ENCODE results near the gene C7. TPM values are rescaled to one million over a fixed set of nuclear protein-coding genes. Genes with fewer than 3 reads are reported as not detected.

The C7 gene
- total and polyA plus RNA-seq, 9 donors = 0.80 to 15.7 (median 1.5) TPM

DNA sequence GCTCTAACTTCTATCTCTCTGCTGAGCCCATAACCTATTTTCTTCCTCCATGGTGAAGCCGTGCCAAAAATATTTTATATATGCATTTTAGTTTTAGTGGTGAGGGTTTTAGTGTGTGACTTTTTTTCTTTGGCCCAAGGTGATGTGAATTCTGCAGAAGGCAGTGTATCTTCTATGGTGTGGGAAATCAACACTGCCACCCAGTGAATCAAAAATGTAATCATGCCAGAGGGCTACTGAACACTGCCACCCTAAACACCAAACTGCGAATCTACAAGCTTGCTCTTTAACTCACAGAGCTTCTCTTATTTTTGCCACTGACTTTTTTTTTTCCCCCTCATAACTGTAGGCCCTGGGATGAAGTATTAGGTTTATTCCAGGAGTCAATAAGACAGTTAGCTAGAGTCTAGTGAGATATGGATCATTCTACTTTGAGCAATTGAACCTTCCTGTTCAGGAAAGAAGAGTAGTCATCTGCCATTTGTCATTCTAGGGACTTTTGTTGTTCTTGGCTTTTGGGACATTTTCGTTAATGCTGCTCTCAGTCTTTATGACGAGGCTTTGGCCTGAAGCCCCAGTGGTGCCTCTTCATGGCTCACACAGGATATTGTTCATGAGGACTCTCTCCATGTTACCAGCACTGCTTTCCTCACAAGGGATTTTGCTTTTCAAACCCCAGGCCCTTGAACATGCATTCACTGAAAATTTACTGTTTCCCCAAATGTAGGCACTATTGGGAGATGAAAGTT lies 53.1 kb downstream of the C7 start:
- no peaks in the 10 kb centered on the region for H3K36me3 ChIP-seq (ENCODE audit: control insufficient read depth, insufficient read depth, low read length)

DNA sequence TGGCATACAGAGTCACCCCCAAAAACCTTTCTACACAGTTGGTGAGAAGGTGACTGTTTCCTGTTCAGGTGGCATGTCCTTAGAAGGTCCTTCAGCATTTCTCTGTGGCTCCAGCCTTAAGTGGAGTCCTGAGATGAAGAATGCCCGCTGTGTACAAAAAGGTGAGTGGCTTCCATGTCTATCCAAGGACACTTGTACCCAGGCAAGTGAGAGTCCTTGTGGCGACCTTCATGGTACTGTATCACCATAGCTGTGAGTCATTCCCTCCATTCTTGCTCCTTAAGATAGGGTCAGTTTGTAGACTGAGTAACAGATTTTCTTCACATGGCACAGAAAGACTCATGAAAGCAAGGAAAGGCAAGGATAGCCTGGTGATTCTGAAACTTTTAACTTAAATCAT lies 63.1 kb downstream of the C7 start:
- Histone ChIP-seq H3K27me3 (ENCODE audit: control insufficient read depth, insufficient read depth, low read length) (no peaks in the 10 kb centered on the region), H3K4me3 (ENCODE audit: low read length) (no peak overlapping the region), H3K9me3 (replicated peaks; ENCODE audit: control insufficient read depth, low read depth, low read length) (no peaks in the 10 kb centered on the region), H3K36me3 (ENCODE audit: control insufficient read depth, insufficient read depth, low read length) (no peaks in the 10 kb centered on the region), H3K27ac (ENCODE audit: low read length) (no peak overlapping the region), H3K4me1 (ENCODE audit: control insufficient read depth, insufficient read depth, low read length) (no peaks in the 10 kb centered on the region)
- no peak for DNase-seq
- WGBS (ENCODE audit: insufficient coverage) = no CpG with 5 or more reads among the region's 2 CpGs

More for the DNA sequence above, 53.1 kb downstream of the C7 start:
- whole genome bisulfite sequencing (ENCODE audit: insufficient coverage) = 60% methylated on average over 1 of the region's 4 CpGs
- H3K4me1 ChIP-seq (ENCODE audit: control insufficient read depth, insufficient read depth, low read length) = no peaks in the 10 kb centered on the region
- H3K9me3 ChIP-seq (replicated peaks; ENCODE audit: control insufficient read depth, low read depth, low read length) = no peaks in the 10 kb centered on the region
- H3K4me3 ChIP-seq (ENCODE audit: low read length) = no peak overlapping the region
- H3K27ac ChIP-seq (ENCODE audit: low read length) = no peak overlapping the region
- no peak for DNase-seq
- no peaks in the 10 kb centered on the region for H3K27me3 ChIP-seq (ENCODE audit: control insufficient read depth, insufficient read depth, low read length)

DNA sequence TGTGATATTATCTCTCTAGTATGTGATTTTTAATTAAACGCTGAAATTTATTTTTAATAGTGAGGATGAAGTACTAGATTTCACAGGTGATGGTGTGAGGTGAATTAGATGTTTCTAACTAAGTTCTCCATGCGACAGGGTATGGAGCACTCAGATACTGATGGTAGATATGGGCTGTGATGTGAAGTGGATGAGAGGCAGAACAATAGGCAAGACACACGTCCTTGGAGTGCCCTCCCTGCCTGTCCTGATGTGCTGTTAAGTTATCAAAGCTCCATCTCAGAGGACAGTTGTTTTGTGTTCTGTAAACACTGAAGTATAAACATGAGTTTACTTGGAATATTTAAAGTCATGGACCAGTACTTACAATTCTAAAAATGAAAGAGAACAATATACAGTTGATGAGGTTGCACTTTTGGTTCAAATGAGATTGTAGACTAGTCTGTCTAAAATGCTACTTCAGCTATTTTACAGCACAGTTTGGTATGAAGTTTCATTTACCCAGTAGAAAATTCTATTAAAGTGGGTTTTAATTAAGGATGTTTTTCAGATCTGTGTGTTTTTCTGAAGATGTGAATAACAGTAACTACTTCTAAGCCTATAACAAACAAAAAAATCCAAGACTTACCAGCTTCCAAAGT lies 64.2 kb downstream of the C7 start:
- WGBS (ENCODE audit: insufficient coverage) = 86% methylated on average over 1 of the region's 3 CpGs
- Histone ChIP-seq H3K4me3 (ENCODE audit: low read length) (no peak overlapping the region), H3K36me3 (ENCODE audit: control insufficient read depth, insufficient read depth, low read length) (no peaks in the 10 kb centered on the region), H3K4me1 (ENCODE audit: control insufficient read depth, insufficient read depth, low read length) (no peaks in the 10 kb centered on the region), H3K27ac (ENCODE audit: low read length) (no peak overlapping the region), H3K27me3 (ENCODE audit: control insufficient read depth, insufficient read depth, low read length) (no peaks in the 10 kb centered on the region), H3K9me3 (replicated peaks; ENCODE audit: control insufficient read depth, low read depth, low read length) (no peaks in the 10 kb centered on the region)
- no peak for DNase-seq

DNA sequence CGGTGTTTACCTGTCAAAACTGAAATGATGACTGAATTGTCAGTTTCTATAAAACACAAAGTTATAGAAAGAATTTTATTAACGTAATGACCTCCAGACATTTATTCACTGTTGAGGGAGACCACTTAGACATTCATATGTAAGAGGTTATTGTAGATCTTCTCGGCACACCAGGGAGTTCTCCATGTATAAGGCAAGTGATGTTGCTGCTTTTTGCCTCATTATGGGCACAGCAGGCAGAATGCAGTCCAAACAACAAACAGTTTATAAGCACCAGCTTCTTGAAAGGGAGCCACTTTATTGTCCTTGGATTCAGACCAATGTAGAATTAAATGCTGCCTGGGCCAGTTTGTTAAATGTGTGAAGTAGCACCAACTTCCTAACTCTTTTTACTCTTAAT lies 66.7 kb downstream of the C7 start:
- Histone ChIP-seq H3K9me3 (replicated peaks; ENCODE audit: control insufficient read depth, low read depth, low read length) (no peaks in the 10 kb centered on the region), H3K4me1 (ENCODE audit: control insufficient read depth, insufficient read depth, low read length) (no peaks in the 10 kb centered on the region), H3K4me3 (ENCODE audit: low read length) (no peak overlapping the region), H3K27me3 (ENCODE audit: control insufficient read depth, insufficient read depth, low read length) (no peaks in the 10 kb centered on the region), H3K36me3 (ENCODE audit: control insufficient read depth, insufficient read depth, low read length) (no peaks in the 10 kb centered on the region), H3K27ac (ENCODE audit: low read length) (no peak overlapping the region)
- WGBS (ENCODE audit: insufficient coverage) = 80% methylated on average over 1 of the region's 3 CpGs
- no peak for DNase-seq

DNA sequence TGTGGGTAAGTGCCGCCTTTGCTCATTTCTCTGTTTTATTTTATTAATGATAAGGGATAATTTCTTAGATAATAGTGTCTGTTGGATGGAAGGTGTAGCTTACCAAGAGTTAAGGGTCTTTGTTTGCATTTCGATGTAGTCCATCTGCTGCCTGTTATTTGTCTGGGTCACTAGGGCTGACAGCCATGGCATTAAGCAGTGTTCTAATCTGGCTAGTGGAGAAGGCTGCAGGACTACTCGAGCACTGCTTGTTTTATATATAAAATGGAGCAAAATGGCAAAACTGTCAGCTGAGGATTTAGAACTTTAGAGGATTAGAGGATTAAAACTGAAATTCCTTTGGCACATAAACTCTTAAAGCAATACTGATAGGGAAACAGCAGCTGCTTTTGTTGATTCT lies 67.5 kb downstream of the C7 start:
- Histone ChIP-seq H3K9me3 (replicated peaks; ENCODE audit: control insufficient read depth, low read depth, low read length) (no peaks in the 10 kb centered on the region), H3K4me1 (ENCODE audit: control insufficient read depth, insufficient read depth, low read length) (no peaks in the 10 kb centered on the region), H3K36me3 (ENCODE audit: control insufficient read depth, insufficient read depth, low read length) (no peaks in the 10 kb centered on the region), H3K27ac (ENCODE audit: low read length) (no peak overlapping the region), H3K4me3 (ENCODE audit: low read length) (no peak overlapping the region), H3K27me3 (ENCODE audit: control insufficient read depth, insufficient read depth, low read length) (no peaks in the 10 kb centered on the region)
- WGBS (ENCODE audit: insufficient coverage) = 29% methylated on average over 1 of the region's 3 CpGs
- DNase-seq = no peak

DNA sequence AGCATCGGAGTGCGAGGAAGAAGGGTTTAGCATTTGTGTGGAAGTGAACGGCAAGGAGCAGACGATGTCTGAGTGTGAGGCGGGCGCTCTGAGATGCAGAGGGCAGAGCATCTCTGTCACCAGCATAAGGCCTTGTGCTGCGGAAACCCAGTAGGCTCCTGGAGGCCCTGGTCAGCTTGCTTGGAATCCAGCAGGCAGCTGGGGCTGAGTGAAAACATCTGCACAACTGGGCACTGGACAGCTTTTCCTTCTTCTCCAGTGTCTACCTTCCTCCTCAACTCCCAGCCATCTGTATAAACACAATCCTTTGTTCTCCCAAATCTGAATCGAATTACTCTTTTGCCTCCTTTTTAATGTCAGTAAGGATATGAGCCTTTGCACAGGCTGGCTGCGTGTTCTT lies 72.1 kb downstream of the C7 start:
- no peaks in the 10 kb centered on the region for H3K4me1 ChIP-seq (ENCODE audit: control insufficient read depth, insufficient read depth, low read length)
- H3K36me3 ChIP-seq (ENCODE audit: control insufficient read depth, insufficient read depth, low read length) = no peaks in the 10 kb centered on the region
- no peak overlapping the region for H3K27ac ChIP-seq (ENCODE audit: low read length)
- no peaks in the 10 kb centered on the region for H3K9me3 ChIP-seq (replicated peaks; ENCODE audit: control insufficient read depth, low read depth, low read length)
- no peaks in the 10 kb centered on the region for H3K27me3 ChIP-seq (ENCODE audit: control insufficient read depth, insufficient read depth, low read length)
- no peak for DNase-seq
- WGBS (ENCODE audit: insufficient coverage) = 66% methylated on average over 7 of the region's 9 CpGs
- H3K4me3 ChIP-seq (ENCODE audit: low read length) = no peak overlapping the region

DNA sequence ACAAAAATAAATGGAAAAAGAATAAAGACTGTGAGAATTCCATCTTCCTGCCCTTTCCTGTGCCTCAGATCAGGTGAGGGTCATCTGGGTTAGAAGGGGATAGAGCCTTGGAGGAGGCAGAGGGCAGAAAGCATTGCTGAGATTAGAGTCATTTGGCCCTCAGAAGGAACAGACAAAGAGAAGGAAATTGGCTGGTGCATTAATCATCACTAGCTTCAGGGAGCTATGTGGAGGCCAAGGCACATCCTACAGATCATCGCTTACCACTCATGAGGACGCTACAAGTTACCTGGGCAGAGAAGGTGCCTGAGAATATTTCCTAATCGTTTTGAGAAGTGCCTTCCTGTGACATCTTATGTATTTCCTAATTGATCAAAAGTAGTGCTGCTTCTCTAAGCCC lies 74.5 kb downstream of the C7 start:
- Histone ChIP-seq H3K4me3 (ENCODE audit: low read length) (no peak overlapping the region), H3K36me3 (ENCODE audit: control insufficient read depth, insufficient read depth, low read length) (no peaks in the 10 kb centered on the region), H3K4me1 (ENCODE audit: control insufficient read depth, insufficient read depth, low read length) (no peaks in the 10 kb centered on the region), H3K27me3 (ENCODE audit: control insufficient read depth, insufficient read depth, low read length) (no peaks in the 10 kb centered on the region), H3K9me3 (replicated peaks; ENCODE audit: control insufficient read depth, low read depth, low read length) (no peaks in the 10 kb centered on the region), H3K27ac (ENCODE audit: low read length) (no peak overlapping the region)
- DNase-seq = no peak
- WGBS (ENCODE audit: insufficient coverage) = no CpG with 5 or more reads among the region's 3 CpGs

DNA sequence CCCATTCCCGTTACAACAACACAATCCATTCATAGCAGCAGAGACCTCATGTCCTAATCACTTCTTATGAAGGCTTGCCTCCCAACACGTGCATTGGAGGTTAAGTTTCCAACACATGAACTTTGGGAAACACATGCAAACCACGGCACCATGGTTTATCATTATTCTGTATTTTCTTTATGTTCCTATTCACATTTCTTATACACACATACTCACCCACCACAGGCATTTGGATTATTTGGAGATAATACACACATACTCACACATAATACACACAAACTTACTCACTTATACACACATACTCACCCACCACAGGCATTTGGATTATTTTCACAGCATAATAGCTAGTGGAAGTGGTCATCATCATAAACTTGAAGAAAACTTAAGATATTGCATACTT lies 75.6 kb downstream of the C7 start:
- no CpG with 5 or more reads among the region's 3 CpGs for WGBS (ENCODE audit: insufficient coverage)
- no peak overlapping the region for H3K4me3 ChIP-seq (ENCODE audit: low read length)

DNA sequence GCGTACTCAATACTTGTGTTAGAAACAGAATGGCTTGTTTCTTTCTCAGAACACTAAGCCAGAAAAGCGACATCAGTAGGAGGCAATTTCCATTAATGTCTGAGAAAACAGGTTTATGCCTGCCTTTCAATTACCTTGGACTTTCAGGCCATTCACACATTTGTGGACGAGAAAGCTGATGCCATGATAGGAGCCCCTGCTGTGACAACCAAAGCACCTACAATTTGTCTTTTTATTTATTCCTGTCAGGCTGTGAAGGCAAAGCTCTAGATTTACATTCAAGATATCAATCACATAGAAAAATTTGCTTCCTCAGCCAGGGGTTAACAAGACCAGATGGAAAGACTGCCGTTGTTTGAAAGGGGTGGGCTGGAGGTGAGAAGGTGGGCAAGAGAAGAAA lies 76.2 kb downstream of the C7 start:
- DNase-seq = no peak
- no peaks in the 10 kb centered on the region for H3K36me3 ChIP-seq (ENCODE audit: control insufficient read depth, insufficient read depth, low read length)
- no peaks in the 10 kb centered on the region for H3K27me3 ChIP-seq (ENCODE audit: control insufficient read depth, insufficient read depth, low read length)
- WGBS (ENCODE audit: insufficient coverage) = 57% methylated on average over 1 of the region's 4 CpGs
- H3K27ac ChIP-seq (ENCODE audit: low read length) = no peak overlapping the region
- no peak overlapping the region for H3K4me3 ChIP-seq (ENCODE audit: low read length)
- H3K9me3 ChIP-seq (replicated peaks; ENCODE audit: control insufficient read depth, low read depth, low read length) = no peaks in the 10 kb centered on the region
- H3K4me1 ChIP-seq (ENCODE audit: control insufficient read depth, insufficient read depth, low read length) = no peaks in the 10 kb centered on the region

More for the DNA sequence above, 75.6 kb downstream of the C7 start:
- Histone ChIP-seq H3K36me3 (ENCODE audit: control insufficient read depth, insufficient read depth, low read length) (no peaks in the 10 kb centered on the region), H3K27me3 (ENCODE audit: control insufficient read depth, insufficient read depth, low read length) (no peaks in the 10 kb centered on the region), H3K4me1 (ENCODE audit: control insufficient read depth, insufficient read depth, low read length) (no peaks in the 10 kb centered on the region), H3K9me3 (replicated peaks; ENCODE audit: control insufficient read depth, low read depth, low read length) (no peaks in the 10 kb centered on the region), H3K27ac (ENCODE audit: low read length) (no peak overlapping the region)
- no peak for DNase-seq

DNA sequence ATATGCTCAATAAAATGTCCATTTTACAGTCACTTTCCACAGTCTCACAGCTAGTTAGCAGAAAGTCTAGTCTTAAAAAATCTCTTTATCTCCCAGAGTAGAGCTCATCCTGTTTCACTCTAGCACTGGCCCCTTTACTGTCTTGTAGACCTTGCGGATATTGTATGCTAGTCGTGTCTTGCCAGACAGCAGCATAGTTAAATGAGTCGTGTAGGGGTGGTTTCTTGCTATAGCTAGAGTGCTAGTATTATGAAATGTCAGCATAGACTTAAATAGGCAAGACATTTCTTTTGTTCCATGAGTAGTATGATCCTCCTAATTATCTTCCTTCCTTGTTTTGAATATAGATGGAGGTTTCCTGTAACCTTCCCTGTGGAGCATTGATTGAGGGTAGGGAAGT lies 77.4 kb downstream of the C7 start:
- Histone ChIP-seq H3K4me3 (ENCODE audit: low read length) (no peak overlapping the region), H3K36me3 (ENCODE audit: control insufficient read depth, insufficient read depth, low read length) (no peaks in the 10 kb centered on the region), H3K4me1 (ENCODE audit: control insufficient read depth, insufficient read depth, low read length) (no peaks in the 10 kb centered on the region), H3K27ac (ENCODE audit: low read length) (no peak overlapping the region), H3K27me3 (ENCODE audit: control insufficient read depth, insufficient read depth, low read length) (no peaks in the 10 kb centered on the region), H3K9me3 (replicated peaks; ENCODE audit: control insufficient read depth, low read depth, low read length) (no peaks in the 10 kb centered on the region)
- no CpG with 5 or more reads among the region's 3 CpGs for WGBS (ENCODE audit: insufficient coverage)
- DNase-seq = no peak

All from muscle of leg (tissue), 11 donors.